A673 (cell line): ENCODE results near the gene SNX27. TPM values are rescaled to one million over a fixed set of nuclear protein-coding genes. Genes with fewer than 3 reads are reported as not detected.

Source experiments
- BruUV-seq: library from RNA; stranded (reverse); fragments of 400-500 nt; replicated peaks from 2 replicates; lab custom pipeline; 2021; lab: Mats Ljungman, UMichigan
- CTCF ChIA-PET: fragments of 300-600 bp; sonication (Branson Sonifier 250); formaldehyde crosslinking; loops from one replicate; lab custom pipeline; 2022; ENCODE audit warnings: antibody characterized with exemption; lab: Charles Lee
- POLR2A ChIA-PET: fragments of 300-600 bp; sonication (Branson Sonifier 250); formaldehyde crosslinking; loops from one replicate; lab custom pipeline; 2022; ENCODE audit warnings: antibody characterized with exemption; ENCODE audit not compliant: low non-redundant PET; lab: Charles Lee
- DNase-seq: peaks from one replicate; pipeline ENCODE4 v3.0.0-alpha.2; 2015; ENCODE audit warnings: low spot score
- H3K27ac ChIP-seq: fragments of 200-600 bp; sonication (generic); 2 replicates; pipeline ENCODE4 v1.5.1; 2016; ENCODE audit warnings: mixed run types, low read depth, mild to moderate bottlenecking, mixed read lengths, antibody characterized with exemption, low read length; ENCODE audit not compliant: poor library complexity, severe bottlenecking
- H3K27me3 ChIP-seq: fragments of 200-600 bp; sonication (generic); replicated peaks from 2 replicates; pipeline ENCODE4 v1.6.1; 2017; ENCODE audit warnings: mixed run types, low read depth, mild to moderate bottlenecking, mixed read lengths, antibody characterized with exemption, low read length; ENCODE audit not compliant: insufficient read depth, poor library complexity
- H3K36me3 ChIP-seq: fragments of 200-600 bp; sonication (generic); 2 replicates; pipeline ENCODE4 v1.6.1; 2016; ENCODE audit warnings: mixed run types, mild to moderate bottlenecking, mixed read lengths, antibody characterized with exemption, low read length; ENCODE audit not compliant: insufficient read depth, poor library complexity, severe bottlenecking
- H3K4me1 ChIP-seq: fragments of 200-600 bp; sonication (generic); 2 replicates; pipeline ENCODE4 v1.6.1; 2017; ENCODE audit warnings: mixed run types, mild to moderate bottlenecking, mixed read lengths, antibody characterized with exemption, low read length; ENCODE audit not compliant: insufficient read depth, poor library complexity, severe bottlenecking
- H3K4me3 ChIP-seq: fragments of 200-600 bp; sonication (generic); 2 replicates; pipeline ENCODE4 v1.5.1; 2016; ENCODE audit warnings: low read depth, mixed run types, mild to moderate bottlenecking, mixed read lengths, low read length; ENCODE audit not compliant: poor library complexity, severe bottlenecking
- H3K9me3 ChIP-seq: fragments of 200-600 bp; sonication (generic); 2 replicates; pipeline ENCODE4 v1.6.1; 2016; ENCODE audit warnings: mixed run types, low read depth, mild to moderate bottlenecking, mixed read lengths, antibody characterized with exemption, low read length; ENCODE audit not compliant: poor library complexity, severe bottlenecking
- EZH2 ChIP-seq: fragments of 200-600 bp; sonication (generic); IDR thresholded peaks from 2 replicates; pipeline ENCODE4 v1.6.1; 2017; ENCODE audit warnings: borderline replicate concordance, low read depth, mild to moderate bottlenecking, mixed read lengths, antibody characterized with exemption, low read length; ENCODE audit not compliant: poor library complexity, severe bottlenecking
- intact Hi-C: fragments of 100-400 bp; cut with micrococcal nuclease; formaldehyde crosslinking; loops from one replicate; pipeline ENCODE4 v1.10.0; 2022; ENCODE audit not compliant: unreplicated experiment
- total RNA-seq: library from RNA; stranded (reverse); gene quantifications from 2 replicates; pipeline ENCODE4 v1.2.3, GENCODE V29; 2021
- TF ChIP-seq, protein P1 (sequence below): fragments of 300-800, 200-600 bp; sonication (generic); conservative IDR thresholded peaks from 2 replicates; pipeline ENCODE4 v1.5.1; 2017; ENCODE audit warnings: low read depth, mild to moderate bottlenecking, antibody characterized with exemption, low read length, moderate library complexity, mixed read lengths

SNX27 gene
- total RNA-seq, 1 experiment from 2014 or later, result 45.9 TPM

GRCh38 chr1:151728151-151729054 lies 116.6 kb downstream of the SNX27 start:
- POLR2A ChIA-PET, result no interaction called here
- Histone ChIP-seq H3K27me3 (peaks cover 54% of the 10 kb centered on the region), H3K27ac (no peak overlapping the region), H3K9me3 (no peaks in the 10 kb centered on the region), H3K4me3 (no peak overlapping the region), H3K4me1 (no peaks in the 10 kb centered on the region), H3K36me3 (no peaks in the 10 kb centered on the region)
- TF ChIP-seq EZH2, result no peak
- TF ChIP-seq, protein P1, sequence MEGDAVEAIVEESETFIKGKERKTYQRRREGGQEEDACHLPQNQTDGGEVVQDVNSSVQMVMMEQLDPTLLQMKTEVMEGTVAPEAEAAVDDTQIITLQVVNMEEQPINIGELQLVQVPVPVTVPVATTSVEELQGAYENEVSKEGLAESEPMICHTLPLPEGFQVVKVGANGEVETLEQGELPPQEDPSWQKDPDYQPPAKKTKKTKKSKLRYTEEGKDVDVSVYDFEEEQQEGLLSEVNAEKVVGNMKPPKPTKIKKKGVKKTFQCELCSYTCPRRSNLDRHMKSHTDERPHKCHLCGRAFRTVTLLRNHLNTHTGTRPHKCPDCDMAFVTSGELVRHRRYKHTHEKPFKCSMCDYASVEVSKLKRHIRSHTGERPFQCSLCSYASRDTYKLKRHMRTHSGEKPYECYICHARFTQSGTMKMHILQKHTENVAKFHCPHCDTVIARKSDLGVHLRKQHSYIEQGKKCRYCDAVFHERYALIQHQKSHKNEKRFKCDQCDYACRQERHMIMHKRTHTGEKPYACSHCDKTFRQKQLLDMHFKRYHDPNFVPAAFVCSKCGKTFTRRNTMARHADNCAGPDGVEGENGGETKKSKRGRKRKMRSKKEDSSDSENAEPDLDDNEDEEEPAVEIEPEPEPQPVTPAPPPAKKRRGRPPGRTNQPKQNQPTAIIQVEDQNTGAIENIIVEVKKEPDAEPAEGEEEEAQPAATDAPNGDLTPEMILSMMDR, result no peak
- DNase-seq, result no peak
- intact Hi-C loops, result no loop called here
- no TSS peak for BruUV-seq
- CTCF ChIA-PET, result no interaction called here

- TF ChIP-seq EZH2, result no peak
- TF ChIP-seq, protein P1, result no peak
- POLR2A ChIA-PET, result no interaction called here
- Histone ChIP-seq H3K9me3 (no peaks in the 10 kb centered on the region), H3K36me3 (no peaks in the 10 kb centered on the region), H3K4me1 (no peaks in the 10 kb centered on the region), H3K4me3 (no peak overlapping the region), H3K27ac (no peak overlapping the region), H3K27me3 (peaks cover 45% of the 10 kb centered on the region)
- BruUV-seq, result no TSS peak
- intact Hi-C loops, result no loop called here
- DNase-seq, result no peak
- CTCF ChIA-PET, result no interaction called here
These were observed 117.5 kb downstream of the SNX27 start for GRCh38 chr1:151729157-151729965.

- intact Hi-C loops, result no loop called here
- POLR2A ChIA-PET, result no interaction called here
- TF ChIP-seq, protein P1, result no peak
- Histone ChIP-seq H3K9me3 (no peaks in the 10 kb centered on the region), H3K4me3 (no peak overlapping the region), H3K27ac (no peak overlapping the region), H3K4me1 (no peaks in the 10 kb centered on the region), H3K27me3 (peaks cover 44% of the 10 kb centered on the region), H3K36me3 (no peaks in the 10 kb centered on the region)
- BruUV-seq, result no TSS peak
- DNase-seq, result no peak
- CTCF ChIA-PET, result no interaction called here
These were observed 118.1 kb downstream of the SNX27 start for GRCh38 chr1:151729966-151730291.
